ENCODE data around the gene LCE1B.

LCE1B gene, protein sequence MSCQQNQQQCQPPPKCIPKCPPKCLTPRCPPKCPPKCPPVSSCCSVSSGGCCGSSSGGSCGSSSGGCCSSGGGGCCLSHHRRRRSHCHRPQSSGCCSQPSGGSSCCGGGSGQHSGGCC

DNA sequence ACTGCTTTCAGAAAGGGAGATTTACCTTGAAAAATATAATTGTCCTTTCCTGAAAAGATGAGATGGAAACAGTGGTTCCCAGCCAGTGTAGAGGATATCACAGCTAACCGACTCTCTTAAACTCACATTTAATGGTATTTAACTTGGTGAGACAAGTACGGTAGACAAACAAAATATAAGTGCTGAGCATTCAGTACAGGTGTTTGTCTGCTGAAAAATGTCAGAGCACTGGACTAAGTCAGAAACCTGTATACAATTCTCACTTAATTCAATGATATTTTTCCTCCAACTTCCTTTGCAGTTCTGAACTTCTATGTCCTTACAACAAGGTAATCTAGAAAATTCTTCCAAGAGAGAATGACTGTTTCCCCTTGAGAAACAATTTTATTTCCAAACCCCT is at the start of gene LCE1B:
Gene LCE1B, plus strand, starts transcription at position 301 of the 400 bp plus-strand sequence. CDS start 476 bp downstream, outside the sequence.
- no peak within 1 kb of the TSS for H3K27ac ChIP-seq
- TF ChIP-seq CTCF (conservative IDR thresholded peaks at IDR 0.05): no peak

GRCh38 chr1:152768847-152769533 is 42.8 kb upstream of the LCE1B start:
- TF ChIP-seq CTCF (conservative IDR thresholded peaks at IDR 0.05): peak; percentile 10; the same call in 1 of the 2 replicates
- no peak overlapping the region for H3K27ac ChIP-seq

DNA sequence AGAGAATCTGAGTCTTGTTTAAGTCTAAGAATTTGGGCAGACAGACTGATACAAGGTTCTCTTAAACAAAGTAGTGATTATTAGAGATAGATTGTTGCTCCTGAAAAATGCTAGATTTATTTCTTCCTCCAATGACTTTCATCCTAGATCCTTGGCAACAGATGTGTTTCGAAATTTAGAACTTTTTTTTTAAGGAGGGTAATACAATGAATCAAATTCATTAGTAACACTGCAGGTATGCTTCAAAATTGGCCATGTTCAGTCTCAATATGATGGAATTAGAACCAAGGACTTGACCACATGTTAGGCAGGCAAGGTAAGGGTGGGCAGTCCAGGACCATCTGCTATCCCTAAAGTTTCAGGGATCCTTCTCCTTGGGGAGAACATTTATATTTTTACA is 41.4 kb upstream of the LCE1B start:
- H3K27ac ChIP-seq: no peak overlapping the region

GRCh38 chr1:152774875-152775274 is 36.9 kb upstream of the LCE1B start, which contains the start of gene LCE1F:
TSS of gene LCE1F (plus strand) at chr1:152775140. CDS start at chr1:152776372, 1,232 bp downstream.
- no peak for TF ChIP-seq CTCF (conservative IDR thresholded peaks at IDR 0.05)
- peak within 1 kb of the TSS; percentile 95 for H3K27ac ChIP-seq

More for the DNA sequence above, 41.4 kb upstream of the LCE1B start:
- TF ChIP-seq CTCF (conservative IDR thresholded peaks at IDR 0.05): no peak

DNA sequence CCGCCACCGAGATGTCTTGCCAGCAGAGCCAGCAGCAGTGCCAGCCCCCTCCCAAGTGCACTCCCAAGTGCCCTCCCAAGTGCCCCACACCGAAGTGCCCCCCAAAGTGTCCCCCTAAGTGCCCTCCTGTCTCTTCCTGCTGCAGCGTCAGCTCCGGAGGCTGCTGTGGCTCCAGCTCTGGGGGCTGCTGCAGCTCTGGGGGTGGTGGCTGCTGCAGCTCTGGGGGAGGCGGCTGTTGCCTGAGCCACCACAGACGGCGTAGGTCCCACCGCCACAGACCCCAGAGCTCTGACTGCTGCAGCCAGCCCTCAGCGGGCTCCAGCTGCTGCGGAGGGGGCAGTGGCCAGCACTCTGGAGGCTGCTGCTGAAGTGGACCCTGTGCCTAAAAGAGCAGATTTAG is 35.4 kb upstream of the LCE1B start:
- H3K27ac ChIP-seq: peak overlapping the region; percentile 95
- no peak for TF ChIP-seq CTCF (conservative IDR thresholded peaks at IDR 0.05)

GRCh38 chr1:152777510-152778137 is 34.1 kb upstream of the LCE1B start:
- TF ChIP-seq CTCF (conservative IDR thresholded peaks at IDR 0.05): peak; percentile 14; the same call in 1 of the 2 replicates
- H3K27ac ChIP-seq: peak overlapping the region; percentile 95

GRCh38 chr1:152783095-152783494 is 28.7 kb upstream of the LCE1B start:
- H3K27ac ChIP-seq: no peak overlapping the region; the same call in 1 of the 2 replicates
- TF ChIP-seq CTCF (conservative IDR thresholded peaks at IDR 0.05): no peak

Measured in VCaP (cell line).